ENCODE measurements around the gene SLC4A2.

GRCh38 chr7:151028131-151028947, 31.1 kb upstream of the SLC4A2 start, which contains the start of gene ABCB8:
- TF ChIP-seq, protein P1, sequence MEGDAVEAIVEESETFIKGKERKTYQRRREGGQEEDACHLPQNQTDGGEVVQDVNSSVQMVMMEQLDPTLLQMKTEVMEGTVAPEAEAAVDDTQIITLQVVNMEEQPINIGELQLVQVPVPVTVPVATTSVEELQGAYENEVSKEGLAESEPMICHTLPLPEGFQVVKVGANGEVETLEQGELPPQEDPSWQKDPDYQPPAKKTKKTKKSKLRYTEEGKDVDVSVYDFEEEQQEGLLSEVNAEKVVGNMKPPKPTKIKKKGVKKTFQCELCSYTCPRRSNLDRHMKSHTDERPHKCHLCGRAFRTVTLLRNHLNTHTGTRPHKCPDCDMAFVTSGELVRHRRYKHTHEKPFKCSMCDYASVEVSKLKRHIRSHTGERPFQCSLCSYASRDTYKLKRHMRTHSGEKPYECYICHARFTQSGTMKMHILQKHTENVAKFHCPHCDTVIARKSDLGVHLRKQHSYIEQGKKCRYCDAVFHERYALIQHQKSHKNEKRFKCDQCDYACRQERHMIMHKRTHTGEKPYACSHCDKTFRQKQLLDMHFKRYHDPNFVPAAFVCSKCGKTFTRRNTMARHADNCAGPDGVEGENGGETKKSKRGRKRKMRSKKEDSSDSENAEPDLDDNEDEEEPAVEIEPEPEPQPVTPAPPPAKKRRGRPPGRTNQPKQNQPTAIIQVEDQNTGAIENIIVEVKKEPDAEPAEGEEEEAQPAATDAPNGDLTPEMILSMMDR (IDR thresholded peaks at IDR 0.05; ENCODE audit: low read depth, low read length, missing input control) = peak; percentile 57
- TF ChIP-seq EGR1 (IDR thresholded peaks at IDR 0.05; ENCODE audit: low read depth in 2 of 2) = no peak
- TF ChIP-seq, protein P2, sequence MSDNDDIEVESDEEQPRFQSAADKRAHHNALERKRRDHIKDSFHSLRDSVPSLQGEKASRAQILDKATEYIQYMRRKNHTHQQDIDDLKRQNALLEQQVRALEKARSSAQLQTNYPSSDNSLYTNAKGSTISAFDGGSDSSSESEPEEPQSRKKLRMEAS (IDR thresholded peaks at IDR 0.05) = peak; percentile 79
- TF ChIP-seq RAD21 (IDR thresholded peaks at IDR 0.05) = peak; percentile 72 to 80
- TF ChIP-seq YY1 (IDR thresholded peaks at IDR 0.05) = peak; percentile 89
